Mesendoderm (in vitro differentiated cells): ENCODE measurements around the gene KRT1.

Experiments
- DNase-seq: peaks from one replicate; pipeline ENCODE4 v3.0.0; 2013
- H2AK5ac ChIP-seq: 2 replicates; pipeline ENCODE4 v1.6.1; 2013; ENCODE audit warnings: low read length, inconsistent platforms
- H2BK120ac ChIP-seq: 2 replicates; pipeline ENCODE4 v1.6.1; 2013; ENCODE audit warnings: low read depth, mild to moderate bottlenecking, low read length, moderate library complexity, mixed read lengths
- H2BK15ac ChIP-seq: replicated peaks from 2 replicates; pipeline ENCODE4 v1.6.1; 2013; ENCODE audit warnings: low read depth, mild to moderate bottlenecking, moderate library complexity
- H2BK5ac ChIP-seq: 2 replicates; pipeline ENCODE4 v1.6.1; 2013; ENCODE audit warnings: low read length, inconsistent platforms
- H3K18ac ChIP-seq: 2 replicates; pipeline ENCODE4 v1.6.1; 2013; ENCODE audit warnings: mild to moderate bottlenecking, low read length, mixed read lengths
- H3K23ac ChIP-seq: one replicate; pipeline ENCODE4 v1.6.1; 2013; ENCODE audit warnings: low read length
- H3K27ac ChIP-seq: 2 replicates; pipeline ENCODE4 v1.5.1; 2013; ENCODE audit warnings: low read depth, mild to moderate bottlenecking, inconsistent platforms, low read length, moderate library complexity
- H3K27me3 ChIP-seq: 2 replicates; pipeline ENCODE4 v1.6.1; 2013; ENCODE audit warnings: low read length, control low read depth, mild to moderate bottlenecking, inconsistent platforms; ENCODE audit not compliant: insufficient read depth, poor library complexity
- H3K36me3 ChIP-seq: 2 replicates; pipeline ENCODE4 v1.6.1; 2013; ENCODE audit warnings: low read length, inconsistent platforms; ENCODE audit not compliant: control insufficient read depth, insufficient read depth
- H3K4ac ChIP-seq: one replicate; pipeline ENCODE4 v1.6.1; 2013; ENCODE audit warnings: low read depth, mild to moderate bottlenecking, low read length, moderate library complexity
- H3K4me1 ChIP-seq: 2 replicates; pipeline ENCODE4 v1.6.1; 2013; ENCODE audit warnings: low read depth, low read length, inconsistent platforms; ENCODE audit not compliant: control insufficient read depth
- H3K4me2 ChIP-seq: 2 replicates; pipeline ENCODE4 v1.6.1; 2013; ENCODE audit warnings: low read length
- H3K4me3 ChIP-seq: 2 replicates; pipeline ENCODE4 v1.5.1; 2013; ENCODE audit warnings: mild to moderate bottlenecking, low read length
- H3K56ac ChIP-seq: one replicate; pipeline ENCODE4 v1.6.1; 2013; ENCODE audit warnings: low read length
- H3K79me1 ChIP-seq: 2 replicates; pipeline ENCODE4 v1.6.1; 2013; ENCODE audit warnings: low read length, inconsistent platforms
- H3K79me2 ChIP-seq: 2 replicates; pipeline ENCODE4 v1.6.1; 2013; ENCODE audit warnings: mild to moderate bottlenecking, low read length; ENCODE audit not compliant: control insufficient read depth, insufficient read depth
- H3K9ac ChIP-seq: 2 replicates; pipeline ENCODE4 v1.6.1; 2013; ENCODE audit warnings: low read length, inconsistent platforms
- H4K5ac ChIP-seq: one replicate; pipeline ENCODE4 v1.6.1; 2013; ENCODE audit warnings: low read length
- H4K8ac ChIP-seq: one replicate; pipeline ENCODE4 v1.6.1; 2013; ENCODE audit warnings: low read depth, mild to moderate bottlenecking, control low read depth, low read length, moderate library complexity
- WGBS: extraction: QIAGEN DNeasy Blood & Tissue Kit; methylation state at CpG from one replicate; pipeline ENCODE4 v1.1.7; 2013; ENCODE audit warnings: low lambda C conversion rate, missing lambda C conversion rate; ENCODE audit not compliant: insufficient coverage; ENCODE audit errors: extremely low coverage; 5-methylcytosine and 5-hydroxymethylcytosine counted together

KRT1 gene

GRCh38 chr12:52645120-52645761 is 35.0 kb downstream of the KRT1 start:
- Histone ChIP-seq H3K18ac (no peak overlapping the region), H3K79me2 (no peaks in the 10 kb centered on the region), H4K8ac (no peak overlapping the region), H3K27ac (no peak overlapping the region), H3K79me1 (no peaks in the 10 kb centered on the region), H3K9ac (no peak overlapping the region), H3K56ac (no peak overlapping the region), H3K36me3 (no peaks in the 10 kb centered on the region), H3K4me1 (no peaks in the 10 kb centered on the region), H4K5ac (no peak overlapping the region), H2BK120ac (no peak overlapping the region), H3K27me3 (no peaks in the 10 kb centered on the region), H3K4me2 (no peak overlapping the region), H2BK5ac (no peak overlapping the region), H3K4me3 (no peak overlapping the region), H3K4ac (no peak overlapping the region), H3K23ac (no peak overlapping the region), H2AK5ac (no peak overlapping the region), H2BK15ac (no peak overlapping the region)
- WGBS = no CpG with 5 or more reads among the region's 7 CpGs
- DNase-seq = no peak

GRCh38 chr12:52644078-52644415 is 36.2 kb downstream of the KRT1 start:
- WGBS = no CpG with 5 or more reads among the region's 6 CpGs
- DNase-seq = no peak
- no peak overlapping the region for H2BK120ac ChIP-seq

GRCh38 chr12:52643233-52644077 is 36.8 kb downstream of the KRT1 start:
- no peaks in the 10 kb centered on the region for H3K36me3 ChIP-seq
- H3K18ac ChIP-seq = no peak overlapping the region
- no peak overlapping the region for H2BK15ac ChIP-seq
- no peak for DNase-seq
- no peak overlapping the region for H3K4me2 ChIP-seq
- H3K23ac ChIP-seq = no peak overlapping the region
- no peak overlapping the region for H3K27ac ChIP-seq
- no peaks in the 10 kb centered on the region for H3K79me1 ChIP-seq
- no peak overlapping the region for H3K4ac ChIP-seq
- no peak overlapping the region for H3K56ac ChIP-seq
- no peaks in the 10 kb centered on the region for H3K79me2 ChIP-seq
- H2AK5ac ChIP-seq = no peak overlapping the region
- no peak overlapping the region for H2BK5ac ChIP-seq
- H3K9ac ChIP-seq = no peak overlapping the region
- WGBS = no CpG with 5 or more reads among the region's 10 CpGs
- no peak overlapping the region for H2BK120ac ChIP-seq
- H3K4me3 ChIP-seq = no peak overlapping the region
- no peak overlapping the region for H4K5ac ChIP-seq
- H4K8ac ChIP-seq = no peak overlapping the region
- H3K4me1 ChIP-seq = no peaks in the 10 kb centered on the region
- H3K27me3 ChIP-seq = no peaks in the 10 kb centered on the region

More at GRCh38 chr12:52644078-52644415, 36.2 kb downstream of the KRT1 start:
- Histone ChIP-seq H4K8ac (no peak overlapping the region), H2BK15ac (no peak overlapping the region), H3K27ac (no peak overlapping the region), H2AK5ac (no peak overlapping the region), H3K4me2 (no peak overlapping the region), H3K79me2 (no peaks in the 10 kb centered on the region), H3K27me3 (no peaks in the 10 kb centered on the region), H3K4me1 (no peaks in the 10 kb centered on the region), H3K23ac (no peak overlapping the region), H3K56ac (no peak overlapping the region), H4K5ac (no peak overlapping the region), H3K18ac (no peak overlapping the region), H3K79me1 (no peaks in the 10 kb centered on the region), H3K4me3 (no peak overlapping the region), H3K4ac (no peak overlapping the region), H2BK5ac (no peak overlapping the region), H3K9ac (no peak overlapping the region), H3K36me3 (no peaks in the 10 kb centered on the region)

GRCh38 chr12:52641468-52641867 is 38.7 kb downstream of the KRT1 start:
- Histone ChIP-seq H2BK120ac (no peak overlapping the region), H3K4me3 (no peak overlapping the region), H3K18ac (no peak overlapping the region), H3K23ac (no peak overlapping the region), H3K4ac (no peak overlapping the region), H3K27me3 (no peaks in the 10 kb centered on the region), H3K4me2 (no peak overlapping the region), H3K79me2 (no peaks in the 10 kb centered on the region), H3K36me3 (no peaks in the 10 kb centered on the region), H2AK5ac (no peak overlapping the region), H3K27ac (no peak overlapping the region), H4K8ac (no peak overlapping the region), H3K56ac (no peak overlapping the region), H2BK5ac (no peak overlapping the region), H3K9ac (no peak overlapping the region), H4K5ac (no peak overlapping the region), H3K4me1 (no peaks in the 10 kb centered on the region), H3K79me1 (no peaks in the 10 kb centered on the region), H2BK15ac (no peak overlapping the region)
- DNase-seq = no peak
- no CpG with 5 or more reads among the region's 4 CpGs for WGBS

- Histone ChIP-seq H3K36me3 (no peaks in the 10 kb centered on the region), H4K8ac (no peak overlapping the region), H4K5ac (no peak overlapping the region), H2AK5ac (no peak overlapping the region), H3K79me2 (no peaks in the 10 kb centered on the region), H3K4me3 (no peak overlapping the region), H3K79me1 (no peaks in the 10 kb centered on the region), H3K27me3 (no peaks in the 10 kb centered on the region), H3K23ac (no peak overlapping the region), H3K18ac (no peak overlapping the region), H3K4me1 (no peaks in the 10 kb centered on the region), H3K4me2 (no peak overlapping the region), H2BK15ac (no peak overlapping the region), H2BK120ac (no peak overlapping the region), H3K9ac (no peak overlapping the region), H3K4ac (no peak overlapping the region), H3K27ac (no peak overlapping the region), H2BK5ac (no peak overlapping the region), H3K56ac (no peak overlapping the region)
- DNase-seq = no peak
- no CpG with 5 or more reads among the region's 4 CpGs for WGBS
Measured at GRCh38 chr12:52637299-52637698, 42.9 kb downstream of the KRT1 start.
